Smooth muscle cell (in vitro differentiated cells): ENCODE data around the gene RGS17. TPM values are rescaled to one million over a fixed set of nuclear protein-coding genes. Genes with fewer than 3 reads are reported as not detected.
"Not testable (repeated sequence)": the region's sequence is repeated elsewhere in the genome, so short reads cannot be mapped to it uniquely, and the experiment has no call there.

ENCODE experiments used
- DNase-seq: peaks from one replicate; lab custom pipeline; 2025; ENCODE audit not compliant: unreplicated experiment; lab: John Stamatoyannopoulos, UW
- H2AFZ ChIP-seq: fragments of 200-600 bp; sonication (generic); 2 replicates; pipeline ENCODE4 v1.6.0; 2016; ENCODE audit warnings: antibody characterized with exemption, low read depth, mild to moderate bottlenecking
- H3F3A ChIP-seq: fragments of 200-600 bp; sonication (generic); 2 replicates; pipeline ENCODE4 v1.6.0; 2017; ENCODE audit warnings: antibody characterized with exemption, low read depth
- H3K27ac ChIP-seq: fragments of 200-600 bp; sonication (generic); 2 replicates; pipeline ENCODE4 v1.5.1; 2016; ENCODE audit warnings: low read depth, mild to moderate bottlenecking
- H3K27me3 ChIP-seq: fragments of 200-600 bp; sonication (generic); 2 replicates; pipeline ENCODE4 v1.6.1; 2016; ENCODE audit warnings: low read depth, mild to moderate bottlenecking
- H3K36me3 ChIP-seq: fragments of 200-600 bp; sonication (generic); 2 replicates; pipeline ENCODE4 v1.5.1; 2016; ENCODE audit warnings: low read depth
- H3K4me1 ChIP-seq: fragments of 200-600 bp; sonication (generic); 2 replicates; pipeline ENCODE4 v1.5.1; 2016; ENCODE audit warnings: low read depth
- H3K4me2 ChIP-seq: fragments of 200-600 bp; sonication (generic); 2 replicates; pipeline ENCODE4 v1.6.0; 2016; ENCODE audit warnings: mild to moderate bottlenecking
- H3K4me3 ChIP-seq: fragments of 200-600 bp; sonication (generic); 2 replicates; pipeline ENCODE4 v1.5.1; 2016; ENCODE audit warnings: mild to moderate bottlenecking
- H3K79me2 ChIP-seq: fragments of 200-600 bp; sonication (generic); 2 replicates; pipeline ENCODE4 v1.6.0; 2016; ENCODE audit warnings: low read depth, mild to moderate bottlenecking
- H3K9ac ChIP-seq: fragments of 200-600 bp; sonication (generic); 2 replicates; pipeline ENCODE4 v1.6.0; 2016; ENCODE audit warnings: low read depth
- H3K9me3 ChIP-seq: fragments of 200-600 bp; sonication (generic); replicated peaks from 2 replicates; pipeline ENCODE4 v1.5.1; 2016; ENCODE audit warnings: low read depth
- H4K20me1 ChIP-seq: fragments of 200-600 bp; sonication (generic); 2 replicates; pipeline ENCODE4 v1.6.0; 2016; ENCODE audit warnings: low read depth
- WGBS: methylation state at CpG from one replicate; pipeline ENCODE4 v1.1.7; 2016; ENCODE audit warnings: low lambda C conversion rate; 5-methylcytosine and 5-hydroxymethylcytosine counted together
- polyA plus RNA-seq: library from polyadenylated mRNA; unstranded; fragments of >200 nt; fragmentation: Nextera tagmentation; extraction: Ambion mirVana; gene quantifications from 2 replicates; pipeline ENCODE4 v1.2.1, GENCODE V29; 2016
- total RNA-seq: library from RNA; depleted of rRNA; stranded (reverse); fragments of >200 nt; gene quantifications from 2 replicates; pipeline ENCODE4 v1.2.3, GENCODE V29; 2014
- TF ChIP-seq, protein P1 (sequence below): fragments of 200-600 bp; sonication (generic); IDR thresholded peaks from 2 replicates; pipeline ENCODE4 v1.5.1; 2017; ENCODE audit warnings: borderline replicate concordance, mild to moderate bottlenecking, antibody characterized with exemption; ENCODE audit not compliant: insufficient read depth, poor library complexity, severe bottlenecking

RGS17 gene
- total and polyA plus RNA-seq, 2 experiments from 2014 or later, result 1.7 to 2.7 TPM

DNA sequence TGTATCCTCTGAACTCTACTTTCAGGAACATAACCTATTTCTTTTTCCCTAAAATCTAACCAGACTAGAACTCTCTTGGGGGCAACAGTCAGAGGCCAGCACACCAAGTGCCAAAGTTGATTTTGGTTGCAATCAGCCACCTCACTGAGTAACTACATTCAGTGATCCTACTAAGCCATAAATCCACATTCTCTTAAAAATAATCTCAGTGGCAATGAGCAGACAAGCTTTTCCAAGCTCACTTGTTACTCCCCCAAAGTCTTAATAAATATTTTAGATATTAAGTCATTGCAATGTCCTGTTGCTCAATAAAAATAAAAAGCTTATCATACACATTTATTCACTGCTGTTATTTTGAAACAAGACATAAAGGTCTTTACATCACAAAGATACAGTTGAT lies 9.8 kb downstream of the RGS17 start:
- DNase-seq, result no peak

DNA sequence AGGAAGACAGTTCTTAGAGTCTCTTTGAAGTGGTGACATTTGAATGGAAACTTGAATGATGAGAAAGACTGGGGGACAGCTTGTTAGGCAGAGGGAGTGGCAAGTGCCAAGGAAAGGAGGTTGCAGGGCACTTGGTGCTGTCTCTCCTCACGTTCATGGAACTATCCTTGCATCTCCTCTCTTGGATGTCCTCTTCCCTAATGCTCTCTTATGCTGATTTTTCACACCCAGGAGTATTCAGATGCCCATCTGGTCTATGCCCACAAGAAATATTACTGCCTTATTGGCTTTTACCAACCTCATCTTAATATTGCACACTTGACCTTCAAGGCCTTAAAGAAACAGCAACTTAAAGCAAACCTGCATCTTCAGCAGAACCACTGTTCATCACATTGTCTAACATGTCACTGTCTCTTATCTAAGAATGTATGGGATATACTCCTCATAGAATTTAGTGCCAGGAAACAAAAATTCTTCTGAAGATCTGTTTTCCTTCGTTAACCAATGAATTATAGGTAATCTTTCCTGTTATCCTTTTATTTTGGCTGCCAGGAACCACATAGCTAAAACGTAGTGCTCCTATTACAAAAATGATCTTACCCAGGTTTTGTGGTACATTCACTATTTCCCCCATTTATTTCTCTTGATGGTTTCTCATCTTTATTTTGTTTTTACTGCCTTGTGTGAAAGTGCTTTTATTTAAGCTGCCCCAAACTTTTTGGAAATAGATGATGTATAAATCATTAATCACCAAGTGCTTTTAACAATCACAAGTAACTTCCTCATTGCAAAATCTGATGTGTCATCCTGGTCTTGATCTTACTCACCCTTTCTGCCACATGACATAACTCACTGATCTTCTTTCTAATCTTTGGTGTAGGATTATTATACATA lies 12.8 kb downstream of the RGS17 start:
- H3K4me1 ChIP-seq, result no peaks in the 10 kb centered on the region
- no peaks in the 10 kb centered on the region for H3K9me3 ChIP-seq
- peak overlapping the region; percentile 55 for H3K4me2 ChIP-seq
- H2AFZ ChIP-seq, result no peak overlapping the region
- TF ChIP-seq, protein P1, sequence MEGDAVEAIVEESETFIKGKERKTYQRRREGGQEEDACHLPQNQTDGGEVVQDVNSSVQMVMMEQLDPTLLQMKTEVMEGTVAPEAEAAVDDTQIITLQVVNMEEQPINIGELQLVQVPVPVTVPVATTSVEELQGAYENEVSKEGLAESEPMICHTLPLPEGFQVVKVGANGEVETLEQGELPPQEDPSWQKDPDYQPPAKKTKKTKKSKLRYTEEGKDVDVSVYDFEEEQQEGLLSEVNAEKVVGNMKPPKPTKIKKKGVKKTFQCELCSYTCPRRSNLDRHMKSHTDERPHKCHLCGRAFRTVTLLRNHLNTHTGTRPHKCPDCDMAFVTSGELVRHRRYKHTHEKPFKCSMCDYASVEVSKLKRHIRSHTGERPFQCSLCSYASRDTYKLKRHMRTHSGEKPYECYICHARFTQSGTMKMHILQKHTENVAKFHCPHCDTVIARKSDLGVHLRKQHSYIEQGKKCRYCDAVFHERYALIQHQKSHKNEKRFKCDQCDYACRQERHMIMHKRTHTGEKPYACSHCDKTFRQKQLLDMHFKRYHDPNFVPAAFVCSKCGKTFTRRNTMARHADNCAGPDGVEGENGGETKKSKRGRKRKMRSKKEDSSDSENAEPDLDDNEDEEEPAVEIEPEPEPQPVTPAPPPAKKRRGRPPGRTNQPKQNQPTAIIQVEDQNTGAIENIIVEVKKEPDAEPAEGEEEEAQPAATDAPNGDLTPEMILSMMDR, result no peak
- H3K79me2 ChIP-seq, result no peaks in the 10 kb centered on the region
- H3K9ac ChIP-seq, result no peak overlapping the region
- DNase-seq, result no peak
- H3F3A ChIP-seq, result no peaks in the 10 kb centered on the region
- H3K27ac ChIP-seq, result peak overlapping the region; percentile 35
- H4K20me1 ChIP-seq, result no peaks in the 10 kb centered on the region
- H3K27me3 ChIP-seq, result no peaks in the 10 kb centered on the region
- no peaks in the 10 kb centered on the region for H3K36me3 ChIP-seq
- H3K4me3 ChIP-seq, result no peak overlapping the region
- WGBS, result 77% methylated on average over 3 of the region's 3 CpGs

More for the DNA sequence above, 9.8 kb downstream of the RGS17 start:
- Histone ChIP-seq H3K9me3 (no peaks in the 10 kb centered on the region), H4K20me1 (no peaks in the 10 kb centered on the region), H3K4me2 (no peak overlapping the region), H3K4me1 (no peaks in the 10 kb centered on the region), H3F3A (no peaks in the 10 kb centered on the region), H3K9ac (no peak overlapping the region), H3K79me2 (no peaks in the 10 kb centered on the region), H3K4me3 (no peak overlapping the region), H3K27ac (no peak overlapping the region), H3K27me3 (peaks cover 2% of the 10 kb centered on the region), H3K36me3 (no peaks in the 10 kb centered on the region), H2AFZ (no peak overlapping the region)
- TF ChIP-seq, protein P1, result no peak

DNA sequence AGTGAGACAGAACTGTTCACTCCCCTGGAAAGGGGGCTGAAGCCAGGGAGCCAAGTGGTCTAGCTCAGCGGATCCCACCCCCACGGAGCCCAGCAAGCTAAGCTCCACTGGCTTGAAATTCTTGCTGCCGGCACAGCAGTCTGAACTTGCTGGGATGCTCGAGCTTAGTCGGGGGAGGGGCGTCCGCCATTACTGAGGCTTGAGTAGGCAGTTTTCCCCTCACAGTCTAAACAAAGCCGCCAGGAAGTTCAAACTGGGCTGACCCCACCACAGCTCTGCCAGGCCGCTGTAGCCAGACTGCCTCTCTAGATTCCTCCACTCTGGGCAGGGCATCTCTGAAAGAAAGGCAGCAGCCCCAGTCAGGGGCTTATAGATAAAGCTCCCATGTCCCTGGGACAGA lies 20.0 kb downstream of the RGS17 start:
- 75% methylated on average over 9 of the region's 9 CpGs for WGBS

DNA sequence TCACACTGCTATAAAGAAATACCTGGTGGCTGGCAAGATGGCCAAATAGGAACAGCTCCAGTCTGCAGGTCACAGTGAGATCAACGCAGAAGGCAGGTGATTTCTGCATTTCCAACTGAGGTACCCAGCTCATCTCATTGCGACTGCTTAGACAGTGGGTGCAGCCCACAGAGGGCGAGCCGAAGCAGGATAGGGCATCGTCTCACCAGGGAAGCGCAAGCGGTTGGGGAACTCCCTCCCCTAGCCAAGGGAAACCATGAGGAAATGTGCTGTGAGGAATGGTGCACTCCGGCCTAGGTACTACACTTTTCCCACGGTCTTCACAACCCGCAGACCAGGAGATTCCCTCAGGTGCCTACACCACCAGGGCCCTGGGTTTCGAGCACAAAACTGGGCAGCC lies 20.5 kb downstream of the RGS17 start:
- H2AFZ ChIP-seq, H3K36me3 ChIP-seq, H3K27me3 ChIP-seq, H3K4me1 ChIP-seq, DNase-seq, H3K4me2 ChIP-seq, H4K20me1 ChIP-seq, H3K27ac ChIP-seq, H3K79me2 ChIP-seq, H3K9ac ChIP-seq, H3K4me3 ChIP-seq, H3F3A ChIP-seq, H3K9me3 ChIP-seq: not testable (repeated sequence)
- WGBS, result 90% methylated on average over 11 of the region's 11 CpGs

More for the DNA sequence above, 20.0 kb downstream of the RGS17 start:
- not testable (repeated sequence) for H3K9ac ChIP-seq, H3K27ac ChIP-seq, H3K9me3 ChIP-seq, H3K79me2 ChIP-seq, DNase-seq, H4K20me1 ChIP-seq, H3K4me3 ChIP-seq, H3F3A ChIP-seq, H3K36me3 ChIP-seq, H3K4me1 ChIP-seq, H3K4me2 ChIP-seq, H3K27me3 ChIP-seq, H2AFZ ChIP-seq
